GM12878 (cell line): Measurements from ENCODE around the gene MARCHF10.

Source experiments
- CBX3 ChIP-seq: fragments of 200-600 bp; sonication (generic); IDR thresholded peaks from 2 replicates; pipeline ENCODE4 v1.6.1; 2016; ENCODE audit warnings: low read depth, borderline replicate concordance
- CTCF ChIP-seq, 3 experiments: IDR thresholded peaks in 2 of 3; conservative IDR thresholded peaks in 1 of 3; 2 replicates each; pipeline ENCODE4 v1.5.1; 2011; ENCODE audit warnings: low read depth in 3 of 3, low read length in 3 of 3, mild to moderate bottlenecking in 3 of 3, control low read depth in 2 of 3, moderate library complexity in 2 of 3, inconsistent platforms in 1 of 3, mixed read lengths in 1 of 3; ENCODE audit not compliant: control insufficient read depth in 2 of 3, insufficient read depth in 1 of 3; ENCODE audit errors: extremely low read depth in 1 of 3
- GABPA ChIP-seq: IDR thresholded peaks from 2 replicates; pipeline ENCODE4 v1.6.1; 2014; ENCODE audit warnings: antibody characterized with exemption, low read depth, mild to moderate bottlenecking, inconsistent platforms
- HDAC2 ChIP-seq: fragments of 200-600 bp; sonication (generic); IDR thresholded peaks from 2 replicates; pipeline ENCODE4 v1.6.1; 2017
- MEF2A ChIP-seq: IDR thresholded peaks from 2 replicates; pipeline ENCODE4 v1.6.1; 2011; ENCODE audit warnings: low read depth, mild to moderate bottlenecking, low read length, moderate library complexity; ENCODE audit not compliant: insufficient read depth
- PML ChIP-seq: IDR thresholded peaks from 2 replicates; pipeline ENCODE4 v1.6.1; 2012; ENCODE audit warnings: low read length, inconsistent platforms
- SIX5 ChIP-seq: IDR thresholded peaks from 2 replicates; pipeline ENCODE4 v1.6.1; 2011; ENCODE audit warnings: mild to moderate bottlenecking, low read depth, low read length, moderate library complexity; ENCODE audit not compliant: severe bottlenecking
- SMARCA5 ChIP-seq: fragments of 450-650 bp; IDR thresholded peaks from 2 replicates; pipeline ENCODE4 v1.6.1; 2017; ENCODE audit warnings: mild to moderate bottlenecking
- TF ChIP-seq, protein P1 (sequence below): IDR thresholded peaks from 2 replicates; pipeline ENCODE4 v1.6.1; 2011; ENCODE audit warnings: low read depth, low read length, improper control_type of control experiment, borderline replicate concordance

- no peak for TF ChIP-seq SMARCA5
- TF ChIP-seq, protein P1, sequence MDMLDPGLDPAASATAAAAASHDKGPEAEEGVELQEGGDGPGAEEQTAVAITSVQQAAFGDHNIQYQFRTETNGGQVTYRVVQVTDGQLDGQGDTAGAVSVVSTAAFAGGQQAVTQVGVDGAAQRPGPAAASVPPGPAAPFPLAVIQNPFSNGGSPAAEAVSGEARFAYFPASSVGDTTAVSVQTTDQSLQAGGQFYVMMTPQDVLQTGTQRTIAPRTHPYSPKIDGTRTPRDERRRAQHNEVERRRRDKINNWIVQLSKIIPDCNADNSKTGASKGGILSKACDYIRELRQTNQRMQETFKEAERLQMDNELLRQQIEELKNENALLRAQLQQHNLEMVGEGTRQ, result no peak
- no peak for TF ChIP-seq HDAC2
- no peak for TF ChIP-seq PML
- TF ChIP-seq SIX5, result no peak
- no peak for TF ChIP-seq MEF2A
- no peak for TF ChIP-seq CBX3
- TF ChIP-seq CTCF (IDR thresholded peaks at IDR 0.05 in 2 of 3, conservative IDR thresholded peaks at IDR 0.05 in 1 of 3; ENCODE audit: control insufficient read depth in 2 of 3, extremely low read depth in 1 of 3, insufficient read depth in 1 of 3, low read depth in 3 of 3, low read length in 3 of 3), result no peak
- no peak for TF ChIP-seq GABPA
Observed at GRCh38 chr17:62675701-62676100, 132.4 kb downstream of the MARCHF10 start.
